HepG2 (cell line): ENCODE data around the gene CLEC18C. TPM values are rescaled to one million over a fixed set of nuclear protein-coding genes. Genes with fewer than 3 reads are reported as not detected.

Source experiments
- CEBPB ChIP-seq: IDR thresholded peaks from 2 replicates; pipeline ENCODE4 v1.6.1; 2011; ENCODE audit warnings: low read depth, low read length, improper control_type of control experiment, borderline replicate concordance
- DNMT3B ChIP-seq: conservative IDR thresholded peaks from 2 replicates; pipeline ENCODE4 v1.6.1; 2016; ENCODE audit warnings: missing biosample characterization, control low read depth
- ELK4 ChIP-seq: sonication (generic); formaldehyde crosslinking; IDR thresholded peaks from 2 replicates; pipeline ENCODE4 v1.9.0; 2021; ENCODE audit warnings: missing genetic modification reagents, borderline replicate concordance
- FOSL2 ChIP-seq: sonication (generic); formaldehyde crosslinking; IDR thresholded peaks from 2 replicates; pipeline ENCODE4 v1.4.0; 2020; ENCODE audit warnings: missing genetic modification reagents
- FOXA3 ChIP-seq: IDR thresholded peaks from 2 replicates; pipeline ENCODE4 v1.6.1; 2016; ENCODE audit warnings: missing genetic modification reagents, missing compliant biosample characterization
- HDAC6 ChIP-seq: fragments of 200-600 bp; sonication (generic); IDR thresholded peaks from 2 replicates; pipeline ENCODE4 v1.7.0; 2017; ENCODE audit warnings: mild to moderate bottlenecking, antibody characterized with exemption, low read length, low read depth
- HIVEP1 ChIP-seq: sonication (generic); formaldehyde crosslinking; IDR thresholded peaks from 2 replicates; pipeline ENCODE4 v1.4.0; 2020; ENCODE audit warnings: mild to moderate bottlenecking, missing genetic modification reagents
- JUND ChIP-seq: sonication (generic); formaldehyde crosslinking; IDR thresholded peaks from 2 replicates; pipeline ENCODE4 v1.8.0; 2022; ENCODE audit warnings: mild to moderate bottlenecking, missing genetic modification reagents
- KDM4B ChIP-seq: sonication (generic); formaldehyde crosslinking; IDR thresholded peaks from 2 replicates; pipeline ENCODE4 v1.4.0; 2020; ENCODE audit warnings: missing genetic modification reagents
- MED8 ChIP-seq: sonication (generic); formaldehyde crosslinking; IDR thresholded peaks from 2 replicates; pipeline ENCODE4 v1.8.1; 2023; ENCODE audit warnings: mild to moderate bottlenecking, missing genetic modification reagents; ENCODE audit not compliant: insufficient replicate concordance
- MXD4 ChIP-seq: IDR thresholded peaks from 2 replicates; pipeline ENCODE4 v1.6.1; 2016; ENCODE audit warnings: mild to moderate bottlenecking, missing biosample characterization, missing genetic modification reagents
- NCOA1 ChIP-seq: sonication (generic); formaldehyde crosslinking; IDR thresholded peaks from 2 replicates; pipeline ENCODE4 v1.9.0; 2021; ENCODE audit warnings: missing genetic modification reagents
- NFE2L2 ChIP-seq: fragments of 150-350 bp; IDR thresholded peaks from 2 replicates; pipeline ENCODE4 v1.6.1; 2014; ENCODE audit warnings: low read length
- NR1H2 ChIP-seq: sonication (generic); formaldehyde crosslinking; IDR thresholded peaks from 2 replicates; pipeline ENCODE4 v1.8.1; 2022; ENCODE audit warnings: low read depth, missing genetic modification reagents, borderline replicate concordance
- NR3C1 ChIP-seq: sonication (generic); formaldehyde crosslinking; IDR thresholded peaks from 2 replicates; pipeline ENCODE4 v1.4.0; 2020; ENCODE audit warnings: missing genetic modification reagents
- PAX8 ChIP-seq: sonication (generic); formaldehyde crosslinking; IDR thresholded peaks from 2 replicates; pipeline ENCODE4 v1.8.0; 2022; ENCODE audit warnings: mild to moderate bottlenecking, missing genetic modification reagents, borderline replicate concordance
- SP1 ChIP-seq, 2 experiments: fragments of 450-650 bp in 1 of 2; sonication (generic) in 1 of 2; formaldehyde crosslinking in 1 of 2; IDR thresholded peaks; 2 replicates each; pipeline versions ENCODE4 v1.4.0 to v1.6.1; 2016 to 2020; ENCODE audit warnings: missing genetic modification reagents in 1 of 2
- TBX3 ChIP-seq: fragments of 450-650 bp; IDR thresholded peaks from 2 replicates; pipeline ENCODE4 v1.6.1; 2017; ENCODE audit warnings: antibody characterized with exemption, mild to moderate bottlenecking, inconsistent platforms, borderline replicate concordance
- THAP9 ChIP-seq: sonication (generic); formaldehyde crosslinking; IDR thresholded peaks from 2 replicates; pipeline ENCODE4; 2020; ENCODE audit warnings: missing genetic modification reagents, mild to moderate bottlenecking, borderline replicate concordance
- ZFP62 ChIP-seq: sonication (generic); formaldehyde crosslinking; IDR thresholded peaks from 2 replicates; pipeline ENCODE4 v1.4.0; 2020; ENCODE audit warnings: missing genetic modification reagents
- ZFX ChIP-seq: sonication (generic); formaldehyde crosslinking; IDR thresholded peaks from 2 replicates; pipeline ENCODE4 v1.4.0; 2020; ENCODE audit warnings: mild to moderate bottlenecking, low read depth, missing genetic modification reagents, moderate library complexity
- ZNF253 ChIP-seq: sonication (generic); formaldehyde crosslinking; IDR thresholded peaks from 2 replicates; pipeline ENCODE4 v1.8.0; 2022; ENCODE audit warnings: mild to moderate bottlenecking, missing genetic modification reagents, borderline replicate concordance
- ZNF44 ChIP-seq: sonication (generic); formaldehyde crosslinking; IDR thresholded peaks from 2 replicates; pipeline ENCODE4 v1.5.1; 2020; ENCODE audit warnings: mild to moderate bottlenecking, missing genetic modification reagents
- ZNF883 ChIP-seq: sonication (generic); formaldehyde crosslinking; IDR thresholded peaks from 2 replicates; pipeline ENCODE4 v1.5.1; 2020; ENCODE audit warnings: mild to moderate bottlenecking, missing genetic modification reagents; ENCODE audit errors: not compliant biosample characterization
- ZSCAN30 ChIP-seq: sonication (generic); formaldehyde crosslinking; IDR thresholded peaks from 2 replicates; pipeline ENCODE4 v1.5.0; 2020; ENCODE audit warnings: mild to moderate bottlenecking, missing genetic modification reagents
- ZSCAN9 ChIP-seq: IDR thresholded peaks from 2 replicates; pipeline ENCODE4 v1.6.1; 2016; ENCODE audit warnings: borderline replicate concordance
- polyA plus RNA-seq, 8 experiments: library from polyadenylated mRNA; depleted of rRNA in 3 of 8; stranded (reverse) in 7 of 8; unstranded in 1 of 8; fragments of >200 nt; fragmentation: Illumina TruSeq in 4 of 8; extraction: Trizol in 4 of 8; gene quantifications; 2 replicates each; pipeline versions ENCODE4 v1.2.1 to v1.2.3, GENCODE V29; 2011 to 2016; ENCODE audit warnings: low read depth in 4 of 8, missing spikeins in 1 of 8, mixed read lengths in 1 of 8; ENCODE audit not compliant: insufficient read depth in 1 of 8
- total RNA-seq, 5 experiments: library from RNA; depleted of rRNA; stranded (reverse); fragments of >200 nt; fragmentation: Illumina TruSeq; extraction: Trizol; gene quantifications; 2 replicates each; pipeline ENCODE4 v1.2.3, GENCODE V29; 2016; ENCODE audit warnings: low read depth in 1 of 5

CLEC18C gene
- total and polyA plus RNA-seq, 2 of the 13 experiments (the other 11 are each of a cell fraction or from before 2014, with no cell fraction given): 0.15 to 0.29 TPM

- no peak for TF ChIP-seq ZNF883 (CRISPR knock-in tag)
- peak; percentile 44; the same call in 1 of the 2 replicates for TF ChIP-seq ZFX (CRISPR knock-in tag)
- TF ChIP-seq MXD4 (CRISPR knock-in tag): no peak; the same call in 1 of the 2 replicates
- peak; percentile 11; the same call in 1 of the 2 replicates for TF ChIP-seq JUND (CRISPR knock-in tag)
- peak; percentile 83; the same call in 1 of the 2 replicates for TF ChIP-seq CEBPB
- TF ChIP-seq TBX3: peak; percentile 22; the same call in 1 of the 2 replicates
- no peak for TF ChIP-seq MED8 (CRISPR knock-in tag)
- no peak for TF ChIP-seq ZFP62 (CRISPR knock-in tag)
- no peak; the same call in 1 of the 2 replicates for TF ChIP-seq NR1H2 (CRISPR knock-in tag)
- no peak for TF ChIP-seq NFE2L2
- no peak for TF ChIP-seq NCOA1 (CRISPR knock-in tag)
- no peak for TF ChIP-seq PAX8 (CRISPR knock-in tag)
- no peak for TF ChIP-seq DNMT3B (CRISPR knock-in tag)
- TF ChIP-seq FOSL2 (CRISPR knock-in tag): peak; percentile 50
- no peak for TF ChIP-seq ELK4 (CRISPR knock-in tag)
- no peak for TF ChIP-seq HIVEP1 (CRISPR knock-in tag)
- no peak for TF ChIP-seq THAP9
- TF ChIP-seq FOXA3 (CRISPR knock-in tag): peak; percentile 56; the same call in 1 of the 2 replicates
- 0 out of 2 replicates have a peak, but pooled peaks have one; percentile 80 for TF ChIP-seq ZNF44 (CRISPR knock-in tag)
- no peak for TF ChIP-seq ZSCAN30 (CRISPR knock-in tag)
- TF ChIP-seq NR3C1: no peak
- peak; percentile 92 for TF ChIP-seq ZSCAN9 (CRISPR knock-in tag)
- TF ChIP-seq HDAC6: no peak
- no peak for TF ChIP-seq SP1 (IDR thresholded peaks at IDR 0.05)
- peak; percentile 42; the same call in 1 of the 2 replicates for TF ChIP-seq SP1 (CRISPR knock-in tag; IDR thresholded peaks at IDR 0.05)
- TF ChIP-seq ZNF253: no peak
- peak; percentile 40; the same call in 1 of the 2 replicates for TF ChIP-seq KDM4B (CRISPR knock-in tag)
These were observed 15.9 kb upstream of the CLEC18C start (continued) for GRCh38 chr16:70157477-70158260.
